GM12878 (cell line): ENCODE measurements around the gene RELT. TPM values are rescaled to one million over a fixed set of nuclear protein-coding genes. Genes with fewer than 3 reads are reported as not detected.

Experiments used
- ATAC-seq: fragments of 200-7000 bp; cut with Tn5 transposase; 3 replicates; pipeline ENCODE4 v1.9.1; 2020; ENCODE audit warnings: mild to moderate bottlenecking, moderate library complexity
- BruUV-seq: library from RNA; stranded (reverse); fragments of 400-500 nt; replicated peaks from 2 replicates; lab custom pipeline; 2021; lab: Mats Ljungman, UMichigan
- CTCF ChIA-PET: fragments of 300-600 bp; sonication (Branson Sonifier 250); formaldehyde crosslinking; extraction: SDS; loops from one replicate; lab custom pipeline; 2021; ENCODE audit warnings: inconsistent platforms; lab: Yijun Ruan, JAX
- POLR2A ChIA-PET: fragments of 350-600 bp; formaldehyde crosslinking; extraction: SDS; loops from one replicate; lab custom pipeline; 2021; ENCODE audit warnings: inconsistent platforms; lab: Charles Lee
- RAD21 ChIA-PET: fragments of 300-600 bp; sonication (Branson Sonifier 250); formaldehyde crosslinking; loops from one replicate; lab custom pipeline; 2023; ENCODE audit warnings: antibody characterized with exemption; ENCODE audit not compliant: unreplicated experiment; lab: Charles Lee
- SMC1A ChIA-PET: fragments of 300-600 bp; sonication (Branson Sonifier 250); formaldehyde crosslinking; loops from one replicate; lab custom pipeline; 2023; ENCODE audit not compliant: unreplicated experiment, uncharacterized antibody; lab: Charles Lee
- DNase-seq: peaks from one replicate; pipeline ENCODE4 v3.0.0-alpha.2; 2011; ENCODE audit warnings: low read depth, low spot score
- FAIRE-seq: peaks from 3 replicates; lab custom pipeline; 2011; peaks lifted over from hg19 to GRCh38; lab: Jason Lieb, UNC
- H2AFZ ChIP-seq: 2 replicates; pipeline ENCODE4 v1.6.0; 2011; ENCODE audit warnings: low read depth, low read length, control low read depth; ENCODE audit not compliant: control insufficient read depth
- H3K27ac ChIP-seq: 2 replicates; pipeline ENCODE4 v1.5.1; 2011; ENCODE audit warnings: control low read depth; ENCODE audit not compliant: control insufficient read depth, insufficient read depth
- H3K27me3 ChIP-seq, 2 experiments: replicated peaks in 1 of 2; 2 replicates each; pipeline versions ENCODE4 v1.6.0 to v1.6.1; 2011; ENCODE audit warnings: low read length in 1 of 2; ENCODE audit not compliant: control insufficient read depth in 2 of 2, insufficient read depth in 2 of 2
- H3K36me3 ChIP-seq, 2 experiments: 2 replicates each; pipeline ENCODE4 v1.5.1; 2011; ENCODE audit warnings: low read length in 1 of 2; ENCODE audit not compliant: control insufficient read depth in 2 of 2, insufficient read depth in 2 of 2
- H3K4me1 ChIP-seq: 2 replicates; pipeline ENCODE4 v1.6.1; 2011; ENCODE audit warnings: mild to moderate bottlenecking, low read length, moderate library complexity, mixed read lengths; ENCODE audit not compliant: control insufficient read depth, insufficient read depth
- H3K4me2 ChIP-seq: 2 replicates; pipeline ENCODE4 v1.6.0; 2011; ENCODE audit warnings: control low read depth; ENCODE audit not compliant: control insufficient read depth, insufficient read depth
- H3K4me3 ChIP-seq: fragments of 200-600 bp; sonication (generic); 2 replicates; pipeline ENCODE4 v1.5.1; 2016
- H3K79me2 ChIP-seq: 2 replicates; pipeline ENCODE4 v1.6.0; 2011; ENCODE audit warnings: low read length; ENCODE audit not compliant: control insufficient read depth, insufficient read depth
- H3K9ac ChIP-seq: 2 replicates; pipeline ENCODE4 v1.8.0; 2011; ENCODE audit warnings: low read length, control low read depth, mixed read lengths; ENCODE audit not compliant: control insufficient read depth, insufficient read depth
- H3K9me3 ChIP-seq: replicated peaks from 3 replicates; pipeline ENCODE4 v1.5.1; 2011; ENCODE audit warnings: mild to moderate bottlenecking, low read length; ENCODE audit not compliant: control insufficient read depth, insufficient read depth
- H4K20me1 ChIP-seq: 2 replicates; pipeline ENCODE4 v1.6.0; 2011; ENCODE audit not compliant: control insufficient read depth, insufficient read depth
- CREM ChIP-seq: IDR thresholded peaks from 2 replicates; pipeline ENCODE4 v1.6.1; 2014; ENCODE audit warnings: antibody characterized with exemption, low read depth
- MTA3 ChIP-seq: IDR thresholded peaks from 2 replicates; pipeline ENCODE4 v1.6.1; 2012; ENCODE audit warnings: low read length, inconsistent platforms, borderline replicate concordance
- POLR2AphosphoS2 ChIP-seq: IDR thresholded peaks from 2 replicates; pipeline ENCODE4 v1.6.1; 2011; ENCODE audit warnings: low read depth, mild to moderate bottlenecking, low read length, improper control_type of control experiment, moderate library complexity
- POU2F2 ChIP-seq: IDR thresholded peaks from 3 replicates; pipeline ENCODE4 v1.6.1; 2011; ENCODE audit warnings: low read depth, mild to moderate bottlenecking, low read length, borderline replicate concordance
- WGBS: methylation state at CpG from one replicate; pipeline ENCODE4 v1.1.6; 2016; ENCODE audit warnings: low lambda C conversion rate; ENCODE audit not compliant: insufficient replicate concordance, insufficient coverage; ENCODE audit errors: missing lambda C conversion rate; 5-methylcytosine and 5-hydroxymethylcytosine counted together
- in situ Hi-C: fragments of 300-500 bp; cut with MboI; formaldehyde crosslinking; loops from 9 replicates; pipeline ENCODE4 v1.14.3; 2018; ENCODE audit warnings: mixed read lengths
- intact Hi-C: fragments of 100-400 bp; cut with micrococcal nuclease; formaldehyde crosslinking; loops from one replicate; pipeline ENCODE4 v1.14.2; 2022; ENCODE audit not compliant: unreplicated experiment
- polyA plus RNA-seq, 11 experiments: library from polyadenylated mRNA; depleted of rRNA in 4 of 11; unstranded in 6 of 11; stranded (reverse) in 5 of 11; fragments of >200 nt; fragmentation: Nextera tagmentation in 4 of 11; fragmentation: Illumina TruSeq in 1 of 11; extraction: Ambion mirVana in 4 of 11; extraction: Trizol in 1 of 11; gene quantifications; 1 replicate in 1 of 11; 2 replicates in 10 of 11; pipeline versions ENCODE4 v1.2.1 to v1.2.3, GENCODE V29; 2011 to 2016; ENCODE audit warnings: inconsistent platforms in 2 of 11, missing spikeins in 2 of 11, low read depth in 1 of 11
- total RNA-seq, 4 experiments: library from RNA; depleted of rRNA in 3 of 4; stranded (reverse); fragments of >200 nt in 3 of 4; fragmentation: Illumina TruSeq in 1 of 4; extraction: Trizol in 1 of 4; gene quantifications; 2 replicates each; pipeline versions ENCODE4 v1.2.1 to v1.2.3, GENCODE V29; 2013 to 2021
- TF ChIP-seq, protein P1 (sequence below): fragments of 450-650 bp; IDR thresholded peaks from 2 replicates; pipeline ENCODE4 v1.6.1; 2017; ENCODE audit warnings: low read depth, mild to moderate bottlenecking, moderate library complexity
- TF ChIP-seq, protein P2 (sequence below): fragments of 450-650 bp; formaldehyde crosslinking; IDR thresholded peaks from 2 replicates; pipeline ENCODE4 v1.4.0; 2022; ENCODE audit warnings: mild to moderate bottlenecking, moderate library complexity

RELT gene
- total and polyA plus RNA-seq, 10 of the 15 experiments (the other 5 are each of a cell fraction or from before 2014, with no cell fraction given) = 1.2 to 28.5 (median 10.8) TPM

DNA sequence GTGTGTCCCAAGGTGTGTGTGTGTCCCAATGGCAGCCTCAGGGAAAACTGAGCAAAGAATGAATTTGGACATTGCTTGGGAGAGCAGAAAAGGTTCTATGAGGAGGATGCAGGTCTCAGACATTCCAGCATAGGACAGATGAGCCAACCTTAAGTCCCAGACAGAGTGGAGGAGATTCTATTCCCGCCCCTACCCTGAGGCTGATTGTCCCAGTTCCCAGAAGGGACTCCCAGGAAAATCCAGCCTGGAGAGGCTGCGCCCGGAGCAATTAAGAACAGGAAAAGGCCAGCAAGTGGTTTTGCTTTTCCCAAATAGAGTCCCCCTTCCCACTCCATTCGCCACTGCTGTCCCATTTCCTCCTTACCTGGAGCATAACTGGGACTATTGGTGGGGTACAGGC is 54.1 kb downstream of the RELT start:
- ChIA-PET SMC1A (no interaction called here), POLR2A (no interaction called here), CTCF (interaction anchor here (1.9 to 2.5 kb wide), 2 partner anchors 15 to 231 kb away, joined by 7 read pairs; no protein-coding TSS in a partner anchor), RAD21 (no interaction called here)
- no peak for TF ChIP-seq MTA3
- no peak for TF ChIP-seq POU2F2
- TF ChIP-seq, protein P1, sequence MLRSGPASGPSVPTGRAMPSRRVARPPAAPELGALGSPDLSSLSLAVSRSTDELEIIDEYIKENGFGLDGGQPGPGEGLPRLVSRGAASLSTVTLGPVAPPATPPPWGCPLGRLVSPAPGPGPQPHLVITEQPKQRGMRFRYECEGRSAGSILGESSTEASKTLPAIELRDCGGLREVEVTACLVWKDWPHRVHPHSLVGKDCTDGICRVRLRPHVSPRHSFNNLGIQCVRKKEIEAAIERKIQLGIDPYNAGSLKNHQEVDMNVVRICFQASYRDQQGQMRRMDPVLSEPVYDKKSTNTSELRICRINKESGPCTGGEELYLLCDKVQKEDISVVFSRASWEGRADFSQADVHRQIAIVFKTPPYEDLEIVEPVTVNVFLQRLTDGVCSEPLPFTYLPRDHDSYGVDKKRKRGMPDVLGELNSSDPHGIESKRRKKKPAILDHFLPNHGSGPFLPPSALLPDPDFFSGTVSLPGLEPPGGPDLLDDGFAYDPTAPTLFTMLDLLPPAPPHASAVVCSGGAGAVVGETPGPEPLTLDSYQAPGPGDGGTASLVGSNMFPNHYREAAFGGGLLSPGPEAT = no peak
- TF ChIP-seq, protein P2, sequence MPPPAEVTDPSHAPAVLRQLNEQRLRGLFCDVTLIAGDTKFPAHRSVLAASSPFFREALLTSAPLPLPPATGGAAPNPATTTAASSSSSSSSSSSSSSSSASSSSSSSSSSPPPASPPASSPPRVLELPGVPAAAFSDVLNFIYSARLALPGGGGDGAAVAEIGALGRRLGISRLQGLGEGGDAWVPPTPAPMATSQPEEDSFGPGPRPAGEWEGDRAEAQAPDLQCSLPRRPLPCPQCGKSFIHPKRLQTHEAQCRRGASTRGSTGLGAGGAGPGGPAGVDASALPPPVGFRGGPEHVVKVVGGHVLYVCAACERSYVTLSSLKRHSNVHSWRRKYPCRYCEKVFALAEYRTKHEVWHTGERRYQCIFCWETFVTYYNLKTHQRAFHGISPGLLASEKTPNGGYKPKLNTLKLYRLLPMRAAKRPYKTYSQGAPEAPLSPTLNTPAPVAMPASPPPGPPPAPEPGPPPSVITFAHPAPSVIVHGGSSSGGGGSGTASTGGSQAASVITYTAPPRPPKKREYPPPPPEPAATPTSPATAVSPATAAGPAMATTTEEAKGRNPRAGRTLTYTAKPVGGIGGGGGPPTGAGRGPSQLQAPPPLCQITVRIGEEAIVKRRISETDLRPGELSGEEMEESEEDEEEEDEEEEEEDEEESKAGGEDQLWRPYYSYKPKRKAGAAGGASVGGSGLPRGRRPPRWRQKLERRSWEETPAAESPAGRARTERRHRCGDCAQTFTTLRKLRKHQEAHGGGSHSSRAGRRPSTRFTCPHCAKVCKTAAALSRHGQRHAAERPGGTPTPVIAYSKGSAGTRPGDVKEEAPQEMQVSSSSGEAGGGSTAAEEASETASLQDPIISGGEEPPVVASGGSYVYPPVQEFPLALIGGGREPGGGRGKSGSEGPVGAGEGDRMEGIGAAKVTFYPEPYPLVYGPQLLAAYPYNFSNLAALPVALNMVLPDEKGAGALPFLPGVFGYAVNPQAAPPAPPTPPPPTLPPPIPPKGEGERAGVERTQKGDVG = no peak
- no peak for TF ChIP-seq POLR2AphosphoS2
- no peak for TF ChIP-seq CREM
- FAIRE-seq (no peak), ATAC-seq (no peak), DNase-seq (no peak)
- Histone ChIP-seq H3K4me2 (no peak overlapping the region), H3K27ac (no peak overlapping the region), H3K9ac (no peak overlapping the region), H4K20me1 (no peaks in the 10 kb centered on the region), H2AFZ (no peak overlapping the region), H3K79me2 (no peaks in the 10 kb centered on the region), H3K9me3 (no peaks in the 10 kb centered on the region), H3K27me3 (no peaks in the 10 kb centered on the region), H3K4me3 (no peak overlapping the region), H3K4me1 (peaks cover 1% of the 10 kb centered on the region; the same call in 1 of the 2 replicates), H3K36me3 (no peaks in the 10 kb centered on the region; a peak in 1 of 4 replicates)
- WGBS = 98% methylated on average over 4 of the region's 4 CpGs
- intact Hi-C loops (no loop called here), in situ Hi-C loops (no loop called here)
- no TSS peak for BruUV-seq
